Neural progenitor cell (in vitro differentiated cells): ENCODE results near the gene RPTOR. TPM values are rescaled to one million over a fixed set of nuclear protein-coding genes. Genes with fewer than 3 reads are reported as not detected.

ENCODE experiments used
- DNase-seq: peaks from one replicate; pipeline ENCODE4 v3.0.0-alpha.2; 2016; ENCODE audit warnings: low spot score
- H2AFZ ChIP-seq: fragments of 200-600 bp; sonication (generic); replicated peaks from 2 replicates; pipeline ENCODE4 v1.6.1; 2016; ENCODE audit warnings: antibody characterized with exemption
- H3F3A ChIP-seq: fragments of 200-600 bp; sonication (generic); 2 replicates; pipeline ENCODE4 v1.6.1; 2016; ENCODE audit warnings: antibody characterized with exemption, low read depth
- H3K27ac ChIP-seq: fragments of 200-600 bp; sonication (generic); 2 replicates; pipeline ENCODE4 v1.5.1; 2016; ENCODE audit warnings: mild to moderate bottlenecking
- H3K27me3 ChIP-seq: fragments of 200-600 bp; sonication (generic); 2 replicates; pipeline ENCODE4 v1.6.1; 2016; ENCODE audit warnings: mild to moderate bottlenecking, moderate library complexity
- H3K36me3 ChIP-seq: fragments of 200-600 bp; sonication (generic); 2 replicates; pipeline ENCODE4 v1.5.1; 2016
- H3K4me1 ChIP-seq: fragments of 200-600 bp; sonication (generic); 2 replicates; pipeline ENCODE4 v1.6.1; 2016; ENCODE audit warnings: mixed run types
- H3K4me2 ChIP-seq: fragments of 200-600 bp; sonication (generic); 2 replicates; pipeline ENCODE4 v1.6.1; 2016
- H3K4me3 ChIP-seq: fragments of 200-600 bp; sonication (generic); 2 replicates; pipeline ENCODE4 v1.5.1; 2016
- H3K79me2 ChIP-seq: fragments of 200-600 bp; sonication (generic); 2 replicates; pipeline ENCODE4 v1.6.1; 2016; ENCODE audit warnings: low read depth
- H3K9ac ChIP-seq: fragments of 200-600 bp; sonication (generic); 2 replicates; pipeline ENCODE4 v1.6.1; 2016
- H3K9me3 ChIP-seq: fragments of 200-600 bp; sonication (generic); 2 replicates; pipeline ENCODE4 v1.5.1; 2016; ENCODE audit warnings: low read depth
- H4K20me1 ChIP-seq: fragments of 200-600 bp; sonication (generic); 2 replicates; pipeline ENCODE4 v1.6.1; 2016; ENCODE audit warnings: low read depth
- H3K27ac Mint-ChIP-seq: 3 replicates; pipeline ENCODE4 v1.8.0; 2021; ENCODE audit warnings: mixed read lengths
- H3K27me3 Mint-ChIP-seq: 2 replicates; pipeline ENCODE4 v1.8.0; 2022; ENCODE audit warnings: low read depth, mild to moderate bottlenecking, inconsistent platforms, moderate library complexity, mixed read lengths; ENCODE audit not compliant: insufficient read depth
- H3K36me3 Mint-ChIP-seq: 3 replicates; pipeline ENCODE4 v1.8.0; 2021; ENCODE audit warnings: mixed read lengths
- H3K4me1 Mint-ChIP-seq: 3 replicates; pipeline ENCODE4 v1.8.0; 2021; ENCODE audit warnings: mixed read lengths
- H3K4me3 Mint-ChIP-seq: 3 replicates; pipeline ENCODE4 v1.8.0; 2021; ENCODE audit warnings: mild to moderate bottlenecking, moderate library complexity, mixed read lengths
- H3K9me3 Mint-ChIP-seq: 3 replicates; pipeline ENCODE4 v1.8.0; 2020; ENCODE audit warnings: mixed read lengths
- CTCF ChIP-seq: fragments of 200-600 bp; sonication (generic); IDR thresholded peaks from 2 replicates; pipeline ENCODE4 v1.5.1; 2017; ENCODE audit warnings: antibody characterized with exemption, mild to moderate bottlenecking
- EZH2 ChIP-seq: fragments of 200-600 bp; sonication (generic); IDR thresholded peaks from 2 replicates; pipeline ENCODE4 v1.6.1; 2017; ENCODE audit warnings: antibody characterized with exemption, mild to moderate bottlenecking, moderate library complexity
- EZH2phosphoT487 ChIP-seq: fragments of 200-600 bp; sonication (generic); IDR thresholded peaks from 2 replicates; pipeline ENCODE4 v1.6.1; 2017; ENCODE audit warnings: antibody characterized with exemption
- total RNA-seq: library from RNA; depleted of rRNA; stranded (reverse); fragments of >200 nt; gene quantifications from 2 replicates; pipeline ENCODE4 v1.2.3, GENCODE V29; 2015; ENCODE audit warnings: low replicate concordance

Gene RPTOR
- total RNA-seq, 1 donor from 2014 or later = 7.4 TPM

- H3K27me3 Mint-ChIP-seq = no peaks in the 10 kb centered on the region
- H3K36me3 Mint-ChIP-seq = peaks cover 17% of the 10 kb centered on the region
- H3K9me3 ChIP-seq = no peaks in the 10 kb centered on the region
- peaks cover under 1% of the 10 kb centered on the region for H3K9me3 Mint-ChIP-seq
- peaks cover 10% of the 10 kb centered on the region for H3K4me1 ChIP-seq
- H3K4me1 Mint-ChIP-seq = peaks cover 13% of the 10 kb centered on the region
- no peak overlapping the region for H3K27ac Mint-ChIP-seq
- H3K4me2 ChIP-seq = no peak overlapping the region
- no peak overlapping the region for H3K4me3 Mint-ChIP-seq
- H3K9ac ChIP-seq = no peak overlapping the region
- H3F3A ChIP-seq = peaks cover 2% of the 10 kb centered on the region
- H3K79me2 ChIP-seq = no peaks in the 10 kb centered on the region
- no peaks in the 10 kb centered on the region for H3K36me3 ChIP-seq
- TF ChIP-seq EZH2 (no peak), CTCF (no peak), EZH2phosphoT487 (no peak)
- peaks cover 9% of the 10 kb centered on the region for H4K20me1 ChIP-seq
- no peak overlapping the region for H3K4me3 ChIP-seq
- H3K27me3 ChIP-seq = no peaks in the 10 kb centered on the region
- H3K27ac ChIP-seq = no peak overlapping the region
- no peak overlapping the region for H2AFZ ChIP-seq
- no peak for DNase-seq
Observed at GRCh38 chr17:80908776-80909175, 364.1 kb downstream of the RPTOR start.

GRCh38 chr17:80909635-80910034, 365.0 kb downstream of the RPTOR start:
- DNase-seq = no peak
- H3K27me3 ChIP-seq = no peaks in the 10 kb centered on the region
- no peaks in the 10 kb centered on the region for H3K79me2 ChIP-seq
- H3K27ac ChIP-seq = no peak overlapping the region
- peaks cover 1% of the 10 kb centered on the region for H4K20me1 ChIP-seq
- no peak overlapping the region for H3K4me3 ChIP-seq
- peaks cover 19% of the 10 kb centered on the region for H3K36me3 Mint-ChIP-seq
- H3K9me3 Mint-ChIP-seq = peaks cover 4% of the 10 kb centered on the region
- H3K4me1 Mint-ChIP-seq = peaks cover 8% of the 10 kb centered on the region
- H3K36me3 ChIP-seq = no peaks in the 10 kb centered on the region
- H3K4me3 Mint-ChIP-seq = no peak overlapping the region
- no peak overlapping the region for H3K4me2 ChIP-seq
- no peak overlapping the region for H3K9ac ChIP-seq
- no peaks in the 10 kb centered on the region for H3K9me3 ChIP-seq
- TF ChIP-seq EZH2phosphoT487 = no peak
- TF ChIP-seq CTCF = no peak
- TF ChIP-seq EZH2 = no peak
- H3F3A ChIP-seq = no peaks in the 10 kb centered on the region
- H2AFZ ChIP-seq = no peak overlapping the region
- no peak overlapping the region for H3K27ac Mint-ChIP-seq
- no peaks in the 10 kb centered on the region for H3K27me3 Mint-ChIP-seq
- H3K4me1 ChIP-seq = peaks cover 1% of the 10 kb centered on the region

GRCh38 chr17:80910043-80910442, 365.4 kb downstream of the RPTOR start:
- peaks cover 4% of the 10 kb centered on the region for H3K9me3 Mint-ChIP-seq
- Histone ChIP-seq H3K4me1 (no peaks in the 10 kb centered on the region), H3K27me3 (no peaks in the 10 kb centered on the region), H3K9me3 (no peaks in the 10 kb centered on the region), H3K4me2 (no peak overlapping the region), H3K9ac (no peak overlapping the region), H3K36me3 (no peaks in the 10 kb centered on the region), H2AFZ (no peak overlapping the region), H4K20me1 (no peaks in the 10 kb centered on the region), H3K79me2 (no peaks in the 10 kb centered on the region), H3F3A (no peaks in the 10 kb centered on the region), H3K4me3 (no peak overlapping the region), H3K27ac (no peak overlapping the region)
- no peak overlapping the region for H3K4me3 Mint-ChIP-seq
- TF ChIP-seq EZH2phosphoT487 (no peak), EZH2 (no peak), CTCF (no peak)
- H3K27ac Mint-ChIP-seq = no peak overlapping the region
- peaks cover 19% of the 10 kb centered on the region for H3K36me3 Mint-ChIP-seq
- H3K4me1 Mint-ChIP-seq = peaks cover 5% of the 10 kb centered on the region
- DNase-seq = no peak
- H3K27me3 Mint-ChIP-seq = no peaks in the 10 kb centered on the region
